ENCODE data around the gene ADCK1. TPM values are rescaled to one million over a fixed set of nuclear protein-coding genes. Genes with fewer than 3 reads are reported as not detected.

Gene ADCK1
- total RNA-seq, 4 donors from 2014 or later = 5.4 to 7.1 (median 5.6) TPM; not detected in 1

DNA sequence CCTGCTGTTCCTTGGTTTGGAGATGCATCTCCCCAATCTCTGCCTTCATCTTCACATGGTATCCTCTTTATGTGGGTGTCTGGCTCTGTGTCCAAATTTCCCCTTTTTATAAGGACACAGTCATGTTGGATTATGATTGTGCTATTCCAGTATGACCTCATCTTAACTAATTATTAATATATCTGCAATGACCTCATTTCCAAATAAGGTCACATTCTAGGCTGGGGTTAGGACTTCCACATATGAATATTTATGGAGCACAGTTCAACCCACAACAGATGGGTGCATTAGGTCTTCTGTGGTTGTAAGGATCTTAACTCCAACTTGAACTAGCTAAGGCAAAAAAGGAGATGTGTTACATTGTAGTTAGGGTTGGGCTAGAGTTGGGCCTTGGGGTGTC is 69.4 kb downstream of the ADCK1 start:
- H3K4me3 ChIP-seq = no peak overlapping the region
- H3K27me3 ChIP-seq = no peaks in the 10 kb centered on the region
- H3K9me3 ChIP-seq = peaks cover 0 to 5% of the 10 kb centered on the region in 2 donors
- H3K36me3 ChIP-seq = no peaks in the 10 kb centered on the region
- no peak overlapping the region for H3K27ac ChIP-seq
- TF ChIP-seq, protein P1, sequence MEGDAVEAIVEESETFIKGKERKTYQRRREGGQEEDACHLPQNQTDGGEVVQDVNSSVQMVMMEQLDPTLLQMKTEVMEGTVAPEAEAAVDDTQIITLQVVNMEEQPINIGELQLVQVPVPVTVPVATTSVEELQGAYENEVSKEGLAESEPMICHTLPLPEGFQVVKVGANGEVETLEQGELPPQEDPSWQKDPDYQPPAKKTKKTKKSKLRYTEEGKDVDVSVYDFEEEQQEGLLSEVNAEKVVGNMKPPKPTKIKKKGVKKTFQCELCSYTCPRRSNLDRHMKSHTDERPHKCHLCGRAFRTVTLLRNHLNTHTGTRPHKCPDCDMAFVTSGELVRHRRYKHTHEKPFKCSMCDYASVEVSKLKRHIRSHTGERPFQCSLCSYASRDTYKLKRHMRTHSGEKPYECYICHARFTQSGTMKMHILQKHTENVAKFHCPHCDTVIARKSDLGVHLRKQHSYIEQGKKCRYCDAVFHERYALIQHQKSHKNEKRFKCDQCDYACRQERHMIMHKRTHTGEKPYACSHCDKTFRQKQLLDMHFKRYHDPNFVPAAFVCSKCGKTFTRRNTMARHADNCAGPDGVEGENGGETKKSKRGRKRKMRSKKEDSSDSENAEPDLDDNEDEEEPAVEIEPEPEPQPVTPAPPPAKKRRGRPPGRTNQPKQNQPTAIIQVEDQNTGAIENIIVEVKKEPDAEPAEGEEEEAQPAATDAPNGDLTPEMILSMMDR (IDR thresholded peaks at IDR 0.05) = no peak
- no peak for TF ChIP-seq POLR2A (IDR thresholded peaks at IDR 0.05)
- intact Hi-C loops (cut with DNase I; ENCODE audit: low total_unique reads) = no loop called here
- no peak for DNase-seq
- H3K4me1 ChIP-seq = no peaks in the 10 kb centered on the region

DNA sequence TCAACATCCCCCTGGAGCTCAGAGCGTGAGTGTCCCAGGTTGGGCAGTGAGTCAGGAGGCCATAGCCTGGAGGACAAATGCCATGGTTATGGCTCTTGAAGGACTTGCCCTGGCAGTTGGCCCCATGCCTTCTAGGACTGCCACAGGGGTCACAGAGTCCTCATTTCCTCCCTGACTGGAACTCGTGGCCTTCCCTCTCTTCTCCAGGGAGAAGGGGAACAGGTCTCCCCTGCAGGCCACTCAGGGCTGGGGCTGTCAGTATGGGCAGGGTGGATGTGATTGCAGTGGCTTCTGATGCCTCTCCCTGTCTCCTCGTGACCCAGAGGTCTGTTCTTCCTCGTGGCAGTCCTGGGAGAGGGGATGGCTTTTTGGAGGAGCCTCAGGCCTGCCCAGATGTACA is 70.7 kb downstream of the ADCK1 start:
- H3K27me3 ChIP-seq = no peaks in the 10 kb centered on the region
- no peak overlapping the region for H3K4me3 ChIP-seq
- no peak overlapping the region for H3K27ac ChIP-seq
- DNase-seq = no peak
- no peaks in the 10 kb centered on the region for H3K9me3 ChIP-seq
- no peaks in the 10 kb centered on the region for H3K4me1 ChIP-seq
- intact Hi-C loops (cut with DNase I; ENCODE audit: low total_unique reads) = no loop called here
- TF ChIP-seq, protein P1 (IDR thresholded peaks at IDR 0.05) = no peak
- TF ChIP-seq POLR2A (IDR thresholded peaks at IDR 0.05) = no peak
- H3K36me3 ChIP-seq = no peaks in the 10 kb centered on the region

DNA sequence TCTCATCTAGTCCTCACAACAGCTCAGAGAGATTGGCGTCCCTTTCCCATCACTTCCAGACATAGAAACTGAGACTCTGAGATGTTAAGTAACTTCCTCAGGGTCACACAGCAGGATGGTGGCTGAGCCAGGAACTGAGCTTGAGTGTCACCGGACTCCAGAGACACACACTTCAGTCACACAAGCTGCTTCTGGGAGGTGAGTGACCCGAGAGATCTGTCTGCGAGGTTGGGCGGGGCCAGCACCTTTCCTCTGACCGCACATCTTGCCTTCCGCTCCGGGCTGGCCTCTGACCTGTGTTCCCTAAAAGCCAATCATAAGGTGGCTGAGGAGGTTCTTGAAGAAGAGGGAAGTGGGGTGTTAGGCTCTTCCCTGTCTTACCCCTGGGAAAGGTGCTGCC is 72.2 kb downstream of the ADCK1 start:
- no peak for DNase-seq
- Histone ChIP-seq H3K27me3 (no peaks in the 10 kb centered on the region), H3K4me1 (no peaks in the 10 kb centered on the region), H3K27ac (no peak overlapping the region), H3K36me3 (no peaks in the 10 kb centered on the region), H3K9me3 (no peaks in the 10 kb centered on the region), H3K4me3 (no peak overlapping the region)
- intact Hi-C loops (cut with DNase I; ENCODE audit: low total_unique reads) = no loop called here
- TF ChIP-seq, protein P1 (IDR thresholded peaks at IDR 0.05) = no peak
- TF ChIP-seq POLR2A (IDR thresholded peaks at IDR 0.05) = no peak

DNA sequence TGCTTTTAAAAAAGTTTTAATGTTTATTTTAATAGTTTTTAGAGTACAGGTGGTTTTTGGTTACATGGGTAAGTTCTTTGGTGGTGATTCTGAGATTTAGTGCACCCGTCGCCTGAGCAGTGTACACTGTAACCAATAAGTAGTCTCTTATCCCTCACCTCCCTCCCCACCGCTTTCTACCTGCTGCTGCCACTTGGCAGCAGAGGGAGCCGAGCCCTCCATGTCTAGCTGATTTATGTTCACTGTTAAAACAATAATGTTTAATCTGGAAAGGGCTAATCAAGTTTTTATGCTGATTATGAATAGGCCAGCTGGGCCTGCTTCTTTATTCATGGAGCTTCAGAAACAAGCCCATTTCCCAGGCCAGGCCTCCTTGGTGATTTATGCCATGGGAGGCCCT is 73.1 kb downstream of the ADCK1 start:
- no peak overlapping the region for H3K27ac ChIP-seq
- no peak for DNase-seq

DNA sequence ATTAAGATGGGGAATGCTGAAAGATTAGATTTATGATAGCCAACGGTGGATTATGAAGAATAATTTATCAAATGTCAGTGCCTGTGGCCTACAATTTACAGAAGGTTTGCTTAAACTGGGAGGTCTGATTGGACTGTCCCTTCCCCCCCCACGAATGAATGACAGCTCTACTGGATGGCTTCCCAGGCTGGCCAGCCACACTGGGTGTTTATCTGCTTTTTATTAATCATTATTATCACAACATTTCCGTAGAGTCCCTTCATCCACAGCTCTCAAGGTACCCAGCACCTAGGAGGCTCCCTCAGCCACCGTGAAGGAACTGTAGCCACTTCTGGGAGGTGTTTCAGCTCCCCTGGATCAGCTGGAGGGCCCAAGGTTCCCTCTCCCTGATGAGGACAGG is 78.9 kb downstream of the ADCK1 start:
- no peaks in the 10 kb centered on the region for H3K27me3 ChIP-seq
- no peak for DNase-seq
- no peaks in the 10 kb centered on the region for H3K9me3 ChIP-seq
- no peak for TF ChIP-seq POLR2A (IDR thresholded peaks at IDR 0.05)
- TF ChIP-seq, protein P1 (IDR thresholded peaks at IDR 0.05) = no peak
- no peak overlapping the region for H3K27ac ChIP-seq
- intact Hi-C loops (cut with DNase I; ENCODE audit: low total_unique reads) = no loop called here
- no peaks in the 10 kb centered on the region for H3K36me3 ChIP-seq
- no peak overlapping the region for H3K4me3 ChIP-seq
- no peaks in the 10 kb centered on the region for H3K4me1 ChIP-seq

More for the DNA sequence above, 73.1 kb downstream of the ADCK1 start:
- intact Hi-C loops (cut with DNase I; ENCODE audit: low total_unique reads) = no loop called here
- TF ChIP-seq POLR2A (IDR thresholded peaks at IDR 0.05) = no peak
- TF ChIP-seq, protein P1 (IDR thresholded peaks at IDR 0.05) = no peak
- H3K27me3 ChIP-seq = no peaks in the 10 kb centered on the region
- no peaks in the 10 kb centered on the region for H3K36me3 ChIP-seq
- no peak overlapping the region for H3K4me3 ChIP-seq
- H3K9me3 ChIP-seq = no peaks in the 10 kb centered on the region
- H3K4me1 ChIP-seq = no peaks in the 10 kb centered on the region
